OCI-LY3 (cell line): Measurements from ENCODE around the gene CSAG3.
"Not testable (repeated sequence)": the region's sequence is repeated elsewhere in the genome, so short reads cannot be mapped to it uniquely, and the experiment has no call there.

Experiments
- H2AFZ ChIP-seq: fragments of 200-600, 300-600 bp; shearing (Covaris generic); 2 replicates; pipeline ENCODE4 v1.6.0; 2014; ENCODE audit warnings: antibody characterized with exemption, low read depth, low read length
- H3K27ac ChIP-seq: fragments of 200-600, 300-600 bp; sonication (generic); 2 replicates; pipeline ENCODE4 v1.5.1; 2014; ENCODE audit warnings: mild to moderate bottlenecking, low read length, moderate library complexity, mixed read lengths
- H3K27me3 ChIP-seq: fragments of 200-600, 300-600 bp; sonication (generic); 2 replicates; pipeline ENCODE4 v1.6.1; 2014; ENCODE audit warnings: low read depth, low read length, mixed read lengths
- H3K36me3 ChIP-seq: fragments of 200-600, 300-600 bp; sonication (generic); replicated peaks from 2 replicates; pipeline ENCODE3; 2014; ENCODE audit warnings: low read depth, low read length, mixed read lengths
- H3K4me1 ChIP-seq: fragments of 300-600, 200-600 bp; sonication (generic); 2 replicates; pipeline ENCODE4 v1.6.1; 2014; ENCODE audit warnings: low read length, mixed read lengths
- H3K4me2 ChIP-seq: fragments of 200-600, 300-600 bp; sonication (generic); 2 replicates; pipeline ENCODE4 v1.6.1; 2014; ENCODE audit warnings: low read length, mixed read lengths
- H3K4me3 ChIP-seq: fragments of 300-600, 200-600 bp; sonication (generic); 2 replicates; pipeline ENCODE4 v1.5.1; 2014; ENCODE audit warnings: antibody characterized with exemption, mild to moderate bottlenecking, low read length, moderate library complexity
- H3K79me2 ChIP-seq: fragments of 300-600, 200-600 bp; shearing (Covaris generic); 2 replicates; pipeline ENCODE4 v1.6.1; 2014; ENCODE audit warnings: mild to moderate bottlenecking, low read length, mixed read lengths
- H3K9ac ChIP-seq: fragments of 300-600, 200-600 bp; shearing (Covaris generic); 2 replicates; pipeline ENCODE4 v1.6.0; 2014; ENCODE audit warnings: mild to moderate bottlenecking, low read length, moderate library complexity
- H3K9me3 ChIP-seq: fragments of 200-600, 300-600 bp; shearing (Covaris generic); 2 replicates; pipeline ENCODE4 v1.6.1; 2014; ENCODE audit warnings: low read length, mixed read lengths; ENCODE audit not compliant: insufficient read depth
- H4K20me1 ChIP-seq: fragments of 200-600, 300-600 bp; sonication (generic); 2 replicates; pipeline ENCODE4 v1.6.1; 2016; ENCODE audit warnings: low read length, mixed read lengths; ENCODE audit not compliant: insufficient read depth
- EZH2phosphoT487 ChIP-seq: fragments of 200-600 bp; shearing (Covaris generic); IDR thresholded peaks from 2 replicates; pipeline ENCODE4 v1.6.1; 2018; ENCODE audit warnings: antibody characterized with exemption, mixed run types, low read depth
- TF ChIP-seq, protein P1 (sequence below): fragments of 200-600, 300-600 bp; sonication (generic); IDR thresholded peaks from 2 replicates; pipeline ENCODE4 v1.5.1; 2014; ENCODE audit warnings: antibody characterized with exemption, low read length, low read depth

CSAG3 gene

DNA sequence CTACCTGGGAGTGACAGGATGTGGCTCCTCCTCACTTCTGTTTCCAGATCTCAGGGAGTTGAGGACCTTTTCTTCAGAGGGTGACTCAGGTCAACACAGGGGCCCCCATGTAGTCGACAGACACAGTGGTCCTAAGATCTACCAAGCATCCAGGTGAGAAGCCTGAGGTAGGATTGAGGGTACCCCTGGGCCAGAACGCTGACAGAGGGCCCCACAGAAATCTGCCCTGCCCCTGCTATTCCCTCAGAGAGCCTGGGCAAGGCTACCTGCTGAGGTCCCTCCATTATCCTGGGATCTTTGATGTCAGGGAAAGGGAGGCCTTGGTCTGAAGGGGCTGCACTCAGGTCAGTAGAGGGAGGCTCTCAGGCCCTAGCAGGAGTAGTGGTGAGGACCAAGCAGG, 23.9 kb upstream of the CSAG3 start:
- TF ChIP-seq, protein P1, sequence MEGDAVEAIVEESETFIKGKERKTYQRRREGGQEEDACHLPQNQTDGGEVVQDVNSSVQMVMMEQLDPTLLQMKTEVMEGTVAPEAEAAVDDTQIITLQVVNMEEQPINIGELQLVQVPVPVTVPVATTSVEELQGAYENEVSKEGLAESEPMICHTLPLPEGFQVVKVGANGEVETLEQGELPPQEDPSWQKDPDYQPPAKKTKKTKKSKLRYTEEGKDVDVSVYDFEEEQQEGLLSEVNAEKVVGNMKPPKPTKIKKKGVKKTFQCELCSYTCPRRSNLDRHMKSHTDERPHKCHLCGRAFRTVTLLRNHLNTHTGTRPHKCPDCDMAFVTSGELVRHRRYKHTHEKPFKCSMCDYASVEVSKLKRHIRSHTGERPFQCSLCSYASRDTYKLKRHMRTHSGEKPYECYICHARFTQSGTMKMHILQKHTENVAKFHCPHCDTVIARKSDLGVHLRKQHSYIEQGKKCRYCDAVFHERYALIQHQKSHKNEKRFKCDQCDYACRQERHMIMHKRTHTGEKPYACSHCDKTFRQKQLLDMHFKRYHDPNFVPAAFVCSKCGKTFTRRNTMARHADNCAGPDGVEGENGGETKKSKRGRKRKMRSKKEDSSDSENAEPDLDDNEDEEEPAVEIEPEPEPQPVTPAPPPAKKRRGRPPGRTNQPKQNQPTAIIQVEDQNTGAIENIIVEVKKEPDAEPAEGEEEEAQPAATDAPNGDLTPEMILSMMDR: no peak
- no peak for TF ChIP-seq EZH2phosphoT487
- Histone ChIP-seq H3K79me2 (no peaks in the 10 kb centered on the region), H3K4me3 (no peak overlapping the region), H3K36me3 (no peaks in the 10 kb centered on the region), H4K20me1 (no peaks in the 10 kb centered on the region), H2AFZ (no peak overlapping the region), H3K9ac (no peak overlapping the region), H3K27me3 (no peaks in the 10 kb centered on the region), H3K4me2 (no peak overlapping the region), H3K4me1 (no peaks in the 10 kb centered on the region), H3K9me3 (no peaks in the 10 kb centered on the region), H3K27ac (no peak overlapping the region)

DNA sequence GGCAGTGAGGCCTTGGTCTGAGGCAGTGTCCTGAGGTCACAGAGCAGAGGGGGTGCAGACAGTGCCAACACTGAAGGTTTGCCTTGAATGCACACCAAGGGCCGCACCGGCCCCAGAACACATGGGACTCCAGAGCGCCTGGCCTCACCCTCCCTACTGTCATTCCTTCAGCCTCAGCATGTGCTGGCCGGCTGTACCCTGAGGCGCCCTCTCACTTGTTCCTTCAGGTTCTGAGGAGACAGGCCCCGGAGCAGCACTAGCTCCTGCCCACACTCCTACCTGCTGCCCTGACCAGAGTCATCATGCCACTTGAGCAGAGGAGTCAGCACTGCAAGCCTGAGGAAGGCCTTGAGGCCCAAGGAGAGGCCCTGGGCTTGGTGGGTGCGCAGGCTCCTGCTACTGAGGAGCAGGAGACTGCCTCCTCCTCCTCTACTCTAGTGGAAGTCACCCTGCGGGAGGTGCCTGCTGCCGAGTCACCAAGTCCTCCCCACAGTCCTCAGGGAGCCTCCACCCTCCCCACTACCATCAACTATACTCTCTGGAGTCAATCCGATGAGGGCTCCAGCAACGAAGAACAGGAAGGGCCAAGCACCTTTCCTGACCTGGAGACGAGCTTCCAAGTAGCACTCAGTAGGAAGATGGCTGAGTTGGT, 23.0 kb upstream of the CSAG3 start:
- Histone ChIP-seq H4K20me1 (no peaks in the 10 kb centered on the region), H3K9ac (no peak overlapping the region), H3K79me2 (no peaks in the 10 kb centered on the region), H3K9me3 (no peaks in the 10 kb centered on the region), H3K27ac (no peak overlapping the region), H3K4me1 (no peaks in the 10 kb centered on the region), H3K27me3 (no peaks in the 10 kb centered on the region), H3K4me2 (no peak overlapping the region), H2AFZ (no peak overlapping the region), H3K36me3 (no peaks in the 10 kb centered on the region), H3K4me3 (no peak overlapping the region)
- TF ChIP-seq, protein P1: no peak
- no peak for TF ChIP-seq EZH2phosphoT487

DNA sequence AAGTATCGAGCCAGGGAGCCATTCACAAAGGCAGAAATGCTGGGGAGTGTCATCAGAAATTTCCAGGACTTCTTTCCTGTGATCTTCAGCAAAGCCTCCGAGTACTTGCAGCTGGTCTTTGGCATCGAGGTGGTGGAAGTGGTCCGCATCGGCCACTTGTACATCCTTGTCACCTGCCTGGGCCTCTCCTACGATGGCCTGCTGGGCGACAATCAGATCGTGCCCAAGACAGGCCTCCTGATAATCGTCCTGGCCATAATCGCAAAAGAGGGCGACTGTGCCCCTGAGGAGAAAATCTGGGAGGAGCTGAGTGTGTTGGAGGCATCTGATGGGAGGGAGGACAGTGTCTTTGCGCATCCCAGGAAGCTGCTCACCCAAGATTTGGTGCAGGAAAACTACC, 22.5 kb upstream of the CSAG3 start:
- H3K4me2 ChIP-seq, H3K4me3 ChIP-seq, H3K79me2 ChIP-seq, H2AFZ ChIP-seq, H3K4me1 ChIP-seq, H3K27ac ChIP-seq, H4K20me1 ChIP-seq, H3K36me3 ChIP-seq, H3K9me3 ChIP-seq, H3K27me3 ChIP-seq, H3K9ac ChIP-seq: not testable (repeated sequence)

DNA sequence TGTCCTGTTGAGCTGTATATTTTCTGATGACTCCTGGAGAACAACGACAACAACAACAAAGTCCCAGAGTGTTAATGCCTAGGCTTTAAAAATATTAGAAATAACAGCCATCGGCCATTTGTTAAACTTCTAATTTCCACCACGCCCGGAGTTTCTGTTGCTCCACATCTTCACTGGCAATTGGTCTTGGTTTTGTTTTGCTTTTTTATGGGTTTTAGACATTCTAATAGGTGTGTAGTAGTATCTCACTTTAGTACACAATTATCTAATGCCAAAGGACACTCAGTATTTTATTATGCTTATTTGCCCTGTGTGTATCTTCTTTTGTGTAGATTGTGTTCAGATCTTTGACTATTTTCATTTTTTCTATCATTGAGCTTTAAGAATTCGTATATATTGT, 20.5 kb upstream of the CSAG3 start:
- Histone ChIP-seq H3K27ac (no peak overlapping the region), H3K4me3 (no peak overlapping the region), H3K9me3 (no peaks in the 10 kb centered on the region), H2AFZ (no peak overlapping the region), H3K79me2 (no peaks in the 10 kb centered on the region), H3K27me3 (no peaks in the 10 kb centered on the region), H3K4me2 (no peak overlapping the region), H3K4me1 (no peaks in the 10 kb centered on the region), H4K20me1 (no peaks in the 10 kb centered on the region), H3K36me3 (no peaks in the 10 kb centered on the region), H3K9ac (no peak overlapping the region)
- no peak for TF ChIP-seq EZH2phosphoT487
- TF ChIP-seq, protein P1: no peak

DNA sequence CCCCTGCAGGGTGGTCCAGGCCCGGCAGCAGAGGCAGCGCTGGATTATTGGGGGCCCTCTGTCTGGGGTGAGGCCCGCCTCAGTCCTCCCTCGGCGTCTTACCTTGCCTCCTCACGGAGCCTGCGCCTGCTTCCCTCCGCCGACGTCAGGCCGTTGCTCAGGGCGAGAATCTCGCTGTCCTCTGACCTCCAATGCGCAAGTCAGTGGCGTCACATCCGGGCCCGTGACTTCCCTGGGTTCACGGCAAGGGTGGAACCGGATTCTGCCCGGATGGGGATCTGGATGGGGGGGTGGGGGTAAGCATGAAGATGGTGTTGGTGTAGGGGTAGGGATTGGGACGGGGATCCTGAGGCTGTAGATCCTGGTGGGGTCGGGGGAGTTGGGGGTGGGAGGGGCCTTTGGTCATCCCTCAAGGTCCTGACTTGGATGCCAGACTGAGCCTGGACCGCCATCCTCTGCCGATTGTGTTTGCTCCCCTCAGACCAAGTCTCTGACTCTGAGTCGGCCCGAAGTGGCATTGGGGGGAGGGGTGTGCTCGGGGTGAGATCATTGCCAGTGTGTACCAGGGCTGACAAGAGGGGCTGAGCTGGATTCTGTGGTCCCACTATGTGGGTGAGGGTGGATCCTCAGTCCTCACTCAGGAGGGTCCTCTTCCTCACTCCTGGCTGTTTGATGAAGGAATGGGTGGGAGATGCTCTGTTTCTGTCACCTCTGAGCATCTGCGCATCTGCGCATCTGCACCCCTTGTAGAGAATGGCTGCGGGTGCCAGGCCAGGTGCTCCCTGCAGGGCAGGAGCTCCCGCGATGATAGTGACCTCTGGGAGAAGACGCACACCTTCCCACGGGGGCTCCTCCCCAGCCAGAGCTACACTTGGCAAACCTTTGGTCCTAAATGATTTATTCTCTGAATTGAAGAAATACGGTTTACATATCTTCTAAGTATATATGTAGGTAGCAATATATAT, 5.0 kb upstream of the CSAG3 start, which contains the start of gene MAGEA2:
MAGEA2 (minus strand) TSS at position 157 of the 965 bp plus-strand sequence. CDS start 2,479 bp downstream, outside the sequence.
- H3K79me2 ChIP-seq, H3K36me3 ChIP-seq, H3K27me3 ChIP-seq, H2AFZ ChIP-seq, H4K20me1 ChIP-seq, H3K27ac ChIP-seq, H3K4me3 ChIP-seq, H3K9me3 ChIP-seq, H3K9ac ChIP-seq, H3K4me1 ChIP-seq, H3K4me2 ChIP-seq: not testable (repeated sequence)

DNA sequence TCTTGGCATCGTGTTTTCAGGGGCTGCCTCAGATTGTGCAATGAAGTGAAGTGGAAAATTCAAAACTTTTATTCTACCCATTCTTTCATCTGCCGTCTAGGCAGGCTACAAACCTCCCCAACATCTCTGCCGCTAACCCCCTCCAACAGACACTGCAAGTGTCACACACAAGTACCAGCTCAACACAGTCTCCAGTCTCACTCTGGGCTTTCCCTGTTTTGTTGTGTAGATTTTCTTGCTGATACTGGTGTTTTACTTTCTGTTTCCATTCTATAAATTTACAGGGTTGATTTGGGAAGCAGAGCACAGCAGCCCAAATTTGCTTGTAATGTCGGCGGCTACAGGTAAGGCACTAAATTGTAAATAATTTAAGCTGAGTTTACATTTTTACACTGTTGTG, 4.1 kb upstream of the CSAG3 start:
- H4K20me1 ChIP-seq, H3K36me3 ChIP-seq, H3K4me1 ChIP-seq, H3K4me2 ChIP-seq, H3K27me3 ChIP-seq, H3K9ac ChIP-seq, H2AFZ ChIP-seq, H3K79me2 ChIP-seq, H3K4me3 ChIP-seq, H3K27ac ChIP-seq, H3K9me3 ChIP-seq: not testable (repeated sequence)

DNA sequence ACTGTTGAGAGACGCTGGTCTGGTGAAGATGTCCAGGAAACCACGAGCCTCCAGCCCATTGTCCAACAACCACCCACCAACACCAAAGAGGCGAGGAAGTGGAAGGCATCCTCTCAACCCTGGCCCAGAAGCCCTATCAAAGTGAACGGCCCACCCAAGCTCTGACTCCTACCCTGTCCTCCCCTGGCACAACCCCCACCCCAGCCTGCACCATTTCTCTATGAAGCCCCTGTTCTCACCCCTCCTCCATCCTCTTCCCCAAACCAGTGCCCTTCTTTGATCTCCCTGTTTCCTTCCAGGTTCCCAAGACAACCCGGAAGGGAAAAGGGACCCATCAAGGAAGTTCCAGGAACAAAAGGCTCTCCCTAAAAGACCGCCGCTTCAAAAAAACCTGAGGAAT, 526 bp downstream of the CSAG3 start:
- H3K9ac ChIP-seq, H4K20me1 ChIP-seq, H3K79me2 ChIP-seq, H3K27ac ChIP-seq, H3K9me3 ChIP-seq, H2AFZ ChIP-seq, H3K36me3 ChIP-seq, H3K4me3 ChIP-seq, H3K4me2 ChIP-seq, H3K27me3 ChIP-seq, H3K4me1 ChIP-seq: not testable (repeated sequence)
